Measurements from ENCODE around the gene PTPRZ1.

GRCh38 chr7:121878918-121879464, 6.0 kb downstream of the PTPRZ1 start:
- TF ChIP-seq CTCF (conservative IDR thresholded peaks at IDR 0.05; ENCODE audit: low read depth, low read length): no peak
- no peak for TF ChIP-seq EZH2phosphoT487 (IDR thresholded peaks at IDR 0.05; ENCODE audit: borderline replicate concordance, low read length)
